Measurements from ENCODE around the gene TFCP2.

DNA sequence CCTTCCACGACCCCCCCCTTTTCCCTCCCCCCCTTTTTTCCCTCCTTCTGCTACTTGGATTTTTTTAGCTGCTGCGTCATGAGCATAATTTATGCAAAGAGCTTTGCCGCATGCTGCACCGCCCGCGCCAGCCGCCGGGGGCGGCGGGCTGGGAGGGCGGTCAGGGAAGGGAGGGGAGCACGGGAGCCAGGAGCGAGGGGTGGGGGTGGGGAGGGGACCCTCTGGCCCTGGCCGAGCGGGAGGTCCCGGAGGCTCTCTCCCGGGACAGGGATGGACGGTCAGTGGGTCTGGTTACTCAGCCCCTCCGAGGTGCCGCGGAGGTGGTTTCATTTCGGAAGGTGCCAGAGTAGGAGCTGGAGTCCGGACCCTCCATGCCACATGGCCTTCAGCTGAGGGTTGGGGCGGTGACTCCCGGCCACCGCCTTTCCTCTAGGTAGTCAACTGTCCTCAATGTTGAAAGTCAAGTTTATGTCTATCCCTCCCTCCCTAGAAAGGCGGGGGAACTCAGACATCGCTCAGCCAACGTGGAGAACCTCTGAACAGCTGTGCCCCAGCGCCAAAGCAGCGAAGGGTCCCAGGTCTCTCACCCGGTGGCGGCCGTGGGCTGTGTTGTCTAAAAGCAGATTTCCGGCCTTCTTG lies 45.2 kb upstream of the TFCP2 start, which contains the start of gene POU6F1:
- TF ChIP-seq, protein P1, sequence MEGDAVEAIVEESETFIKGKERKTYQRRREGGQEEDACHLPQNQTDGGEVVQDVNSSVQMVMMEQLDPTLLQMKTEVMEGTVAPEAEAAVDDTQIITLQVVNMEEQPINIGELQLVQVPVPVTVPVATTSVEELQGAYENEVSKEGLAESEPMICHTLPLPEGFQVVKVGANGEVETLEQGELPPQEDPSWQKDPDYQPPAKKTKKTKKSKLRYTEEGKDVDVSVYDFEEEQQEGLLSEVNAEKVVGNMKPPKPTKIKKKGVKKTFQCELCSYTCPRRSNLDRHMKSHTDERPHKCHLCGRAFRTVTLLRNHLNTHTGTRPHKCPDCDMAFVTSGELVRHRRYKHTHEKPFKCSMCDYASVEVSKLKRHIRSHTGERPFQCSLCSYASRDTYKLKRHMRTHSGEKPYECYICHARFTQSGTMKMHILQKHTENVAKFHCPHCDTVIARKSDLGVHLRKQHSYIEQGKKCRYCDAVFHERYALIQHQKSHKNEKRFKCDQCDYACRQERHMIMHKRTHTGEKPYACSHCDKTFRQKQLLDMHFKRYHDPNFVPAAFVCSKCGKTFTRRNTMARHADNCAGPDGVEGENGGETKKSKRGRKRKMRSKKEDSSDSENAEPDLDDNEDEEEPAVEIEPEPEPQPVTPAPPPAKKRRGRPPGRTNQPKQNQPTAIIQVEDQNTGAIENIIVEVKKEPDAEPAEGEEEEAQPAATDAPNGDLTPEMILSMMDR (IDR thresholded peaks at IDR 0.05) = peak; percentile 58; the same call in 1 of the 2 replicates
- no peak for TF ChIP-seq POLR2AphosphoS5 (IDR thresholded peaks at IDR 0.05; ENCODE audit: low read depth, low read length)
- TF ChIP-seq, protein P2, sequence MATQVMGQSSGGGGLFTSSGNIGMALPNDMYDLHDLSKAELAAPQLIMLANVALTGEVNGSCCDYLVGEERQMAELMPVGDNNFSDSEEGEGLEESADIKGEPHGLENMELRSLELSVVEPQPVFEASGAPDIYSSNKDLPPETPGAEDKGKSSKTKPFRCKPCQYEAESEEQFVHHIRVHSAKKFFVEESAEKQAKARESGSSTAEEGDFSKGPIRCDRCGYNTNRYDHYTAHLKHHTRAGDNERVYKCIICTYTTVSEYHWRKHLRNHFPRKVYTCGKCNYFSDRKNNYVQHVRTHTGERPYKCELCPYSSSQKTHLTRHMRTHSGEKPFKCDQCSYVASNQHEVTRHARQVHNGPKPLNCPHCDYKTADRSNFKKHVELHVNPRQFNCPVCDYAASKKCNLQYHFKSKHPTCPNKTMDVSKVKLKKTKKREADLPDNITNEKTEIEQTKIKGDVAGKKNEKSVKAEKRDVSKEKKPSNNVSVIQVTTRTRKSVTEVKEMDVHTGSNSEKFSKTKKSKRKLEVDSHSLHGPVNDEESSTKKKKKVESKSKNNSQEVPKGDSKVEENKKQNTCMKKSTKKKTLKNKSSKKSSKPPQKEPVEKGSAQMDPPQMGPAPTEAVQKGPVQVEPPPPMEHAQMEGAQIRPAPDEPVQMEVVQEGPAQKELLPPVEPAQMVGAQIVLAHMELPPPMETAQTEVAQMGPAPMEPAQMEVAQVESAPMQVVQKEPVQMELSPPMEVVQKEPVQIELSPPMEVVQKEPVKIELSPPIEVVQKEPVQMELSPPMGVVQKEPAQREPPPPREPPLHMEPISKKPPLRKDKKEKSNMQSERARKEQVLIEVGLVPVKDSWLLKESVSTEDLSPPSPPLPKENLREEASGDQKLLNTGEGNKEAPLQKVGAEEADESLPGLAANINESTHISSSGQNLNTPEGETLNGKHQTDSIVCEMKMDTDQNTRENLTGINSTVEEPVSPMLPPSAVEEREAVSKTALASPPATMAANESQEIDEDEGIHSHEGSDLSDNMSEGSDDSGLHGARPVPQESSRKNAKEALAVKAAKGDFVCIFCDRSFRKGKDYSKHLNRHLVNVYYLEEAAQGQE (IDR thresholded peaks at IDR 0.05; ENCODE audit: insufficient read depth in 1 of 2, low read depth in 2 of 2, low read length in 1 of 2) = no peak
- no peak for TF ChIP-seq SIN3A (IDR thresholded peaks at IDR 0.05; ENCODE audit: borderline replicate concordance, insufficient read depth, low read depth, low read length)

Data from Panc1 (cell line).